Measurements from ENCODE around the gene FBXO40.

DNA sequence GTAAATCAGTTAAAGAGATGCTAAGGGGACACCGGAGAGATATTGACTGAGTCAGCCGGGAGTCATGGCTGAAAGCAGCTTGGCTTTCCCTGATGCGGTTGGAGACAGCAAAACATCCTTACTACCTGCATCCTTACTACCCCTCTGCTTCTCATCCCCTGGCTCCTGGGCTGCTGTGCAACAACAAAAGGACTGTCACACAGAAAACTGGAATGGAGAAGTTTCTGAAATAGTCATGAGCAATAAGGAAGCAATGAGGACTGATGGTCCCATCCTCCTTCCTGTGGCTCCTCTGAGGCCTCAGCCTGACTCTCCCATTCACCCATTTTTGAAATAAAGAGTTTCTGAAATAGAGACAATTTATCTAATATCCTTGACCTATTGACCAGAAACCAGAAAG, 66.4 kb downstream of the FBXO40 start:
- no peak for TF ChIP-seq POLR2A (IDR thresholded peaks at IDR 0.05; ENCODE audit: low read length)
- no peak for TF ChIP-seq GATA1 (IDR thresholded peaks at IDR 0.05; ENCODE audit: low read depth, low read length)

All from erythroblast (primary cell).